ENCODE results near the gene KLHL15.

DNA sequence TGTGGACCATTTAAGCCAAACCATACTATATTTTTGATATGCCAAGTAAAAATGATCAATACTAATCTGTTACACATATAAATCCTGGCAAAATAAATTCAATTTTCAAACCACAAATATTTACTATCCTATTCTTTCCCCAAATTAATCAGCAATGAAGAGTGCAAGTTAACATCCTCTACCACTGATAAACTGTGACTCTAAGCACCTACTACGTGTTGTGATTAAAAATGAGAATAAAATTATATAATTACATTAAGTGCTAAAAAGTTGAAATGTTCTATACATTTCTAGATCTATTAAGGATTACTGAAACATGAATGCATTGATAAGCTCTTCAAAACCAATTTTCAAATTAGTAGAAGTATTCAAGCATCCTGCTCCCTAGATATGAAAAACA is 3.4 kb downstream of the KLHL15 start:
- TF ChIP-seq, protein P1, sequence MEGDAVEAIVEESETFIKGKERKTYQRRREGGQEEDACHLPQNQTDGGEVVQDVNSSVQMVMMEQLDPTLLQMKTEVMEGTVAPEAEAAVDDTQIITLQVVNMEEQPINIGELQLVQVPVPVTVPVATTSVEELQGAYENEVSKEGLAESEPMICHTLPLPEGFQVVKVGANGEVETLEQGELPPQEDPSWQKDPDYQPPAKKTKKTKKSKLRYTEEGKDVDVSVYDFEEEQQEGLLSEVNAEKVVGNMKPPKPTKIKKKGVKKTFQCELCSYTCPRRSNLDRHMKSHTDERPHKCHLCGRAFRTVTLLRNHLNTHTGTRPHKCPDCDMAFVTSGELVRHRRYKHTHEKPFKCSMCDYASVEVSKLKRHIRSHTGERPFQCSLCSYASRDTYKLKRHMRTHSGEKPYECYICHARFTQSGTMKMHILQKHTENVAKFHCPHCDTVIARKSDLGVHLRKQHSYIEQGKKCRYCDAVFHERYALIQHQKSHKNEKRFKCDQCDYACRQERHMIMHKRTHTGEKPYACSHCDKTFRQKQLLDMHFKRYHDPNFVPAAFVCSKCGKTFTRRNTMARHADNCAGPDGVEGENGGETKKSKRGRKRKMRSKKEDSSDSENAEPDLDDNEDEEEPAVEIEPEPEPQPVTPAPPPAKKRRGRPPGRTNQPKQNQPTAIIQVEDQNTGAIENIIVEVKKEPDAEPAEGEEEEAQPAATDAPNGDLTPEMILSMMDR (IDR thresholded peaks at IDR 0.05), result no peak
- TF ChIP-seq POLR2A (IDR thresholded peaks at IDR 0.05), result no peak
